Measurements from ENCODE around the gene SEC22A.

Gene SEC22A

DNA sequence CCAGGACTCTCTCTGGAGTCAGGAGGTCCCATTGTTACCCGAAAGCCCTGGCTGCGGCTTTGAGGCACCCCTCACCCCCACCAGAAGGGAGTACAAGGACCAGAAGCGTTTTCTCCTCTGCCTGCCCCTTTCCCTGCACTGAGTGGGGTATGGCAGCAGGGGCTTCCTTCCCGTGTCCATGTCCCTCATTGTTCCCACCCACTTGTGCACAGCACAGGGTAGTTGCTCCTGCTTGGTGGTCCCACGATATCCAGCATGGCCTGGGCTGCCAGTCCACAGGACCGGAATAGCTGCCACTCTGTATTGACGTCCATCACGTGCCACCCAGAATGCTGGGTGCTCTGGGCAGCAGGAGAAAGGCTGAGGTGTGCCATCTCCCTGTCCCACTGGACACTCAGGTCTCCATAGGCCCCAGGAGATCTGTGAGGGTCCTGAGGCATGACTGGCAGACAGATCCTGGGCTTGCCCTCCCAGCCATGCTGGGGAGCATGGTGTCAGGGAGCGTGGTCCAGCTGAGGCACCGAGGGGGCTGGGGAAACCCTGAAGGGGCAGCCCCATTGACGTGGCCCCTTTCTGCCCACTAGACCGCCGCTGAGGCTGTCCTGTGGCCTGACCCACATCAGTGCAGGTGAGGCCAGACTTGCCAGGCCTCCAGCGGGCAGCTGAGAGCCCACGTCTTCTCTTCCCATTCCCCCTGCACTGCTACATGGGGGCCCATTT is 45.3 kb upstream of the SEC22A start:
- no peak for DNase-seq (ENCODE audit: low read depth)
- no peak for TF ChIP-seq MYC (IDR thresholded peaks at IDR 0.05; ENCODE audit: low read depth, low read length)
- TF ChIP-seq MAX (IDR thresholded peaks at IDR 0.05; ENCODE audit: low read depth, low read length), result no peak
- TF ChIP-seq POLR2A (IDR thresholded peaks at IDR 0.05; ENCODE audit: extremely low read depth, insufficient read length), result no peak
- TF ChIP-seq, protein P1, sequence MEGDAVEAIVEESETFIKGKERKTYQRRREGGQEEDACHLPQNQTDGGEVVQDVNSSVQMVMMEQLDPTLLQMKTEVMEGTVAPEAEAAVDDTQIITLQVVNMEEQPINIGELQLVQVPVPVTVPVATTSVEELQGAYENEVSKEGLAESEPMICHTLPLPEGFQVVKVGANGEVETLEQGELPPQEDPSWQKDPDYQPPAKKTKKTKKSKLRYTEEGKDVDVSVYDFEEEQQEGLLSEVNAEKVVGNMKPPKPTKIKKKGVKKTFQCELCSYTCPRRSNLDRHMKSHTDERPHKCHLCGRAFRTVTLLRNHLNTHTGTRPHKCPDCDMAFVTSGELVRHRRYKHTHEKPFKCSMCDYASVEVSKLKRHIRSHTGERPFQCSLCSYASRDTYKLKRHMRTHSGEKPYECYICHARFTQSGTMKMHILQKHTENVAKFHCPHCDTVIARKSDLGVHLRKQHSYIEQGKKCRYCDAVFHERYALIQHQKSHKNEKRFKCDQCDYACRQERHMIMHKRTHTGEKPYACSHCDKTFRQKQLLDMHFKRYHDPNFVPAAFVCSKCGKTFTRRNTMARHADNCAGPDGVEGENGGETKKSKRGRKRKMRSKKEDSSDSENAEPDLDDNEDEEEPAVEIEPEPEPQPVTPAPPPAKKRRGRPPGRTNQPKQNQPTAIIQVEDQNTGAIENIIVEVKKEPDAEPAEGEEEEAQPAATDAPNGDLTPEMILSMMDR (IDR thresholded peaks at IDR 0.05; ENCODE audit: low read depth, low read length), result no peak
- no peak overlapping the region for H3K4me3 ChIP-seq (ENCODE audit: low read depth, low read length)

GRCh38 chr3:123157209-123157597 is 44.5 kb upstream of the SEC22A start:
- no peak overlapping the region for H3K4me3 ChIP-seq (ENCODE audit: low read depth, low read length)
- TF ChIP-seq MYC (IDR thresholded peaks at IDR 0.05; ENCODE audit: low read depth, low read length) (no peak), POLR2A (IDR thresholded peaks at IDR 0.05; ENCODE audit: extremely low read depth, insufficient read length) (no peak), MAX (IDR thresholded peaks at IDR 0.05; ENCODE audit: low read depth, low read length) (no peak)
- TF ChIP-seq, protein P1 (IDR thresholded peaks at IDR 0.05; ENCODE audit: low read depth, low read length), result no peak
- no peak for DNase-seq (ENCODE audit: low read depth)

- H3K4me3 ChIP-seq (ENCODE audit: low read depth, low read length), result no peak overlapping the region
- no peak for TF ChIP-seq MYC (IDR thresholded peaks at IDR 0.05; ENCODE audit: low read depth, low read length)
- TF ChIP-seq, protein P1 (IDR thresholded peaks at IDR 0.05; ENCODE audit: low read depth, low read length), result no peak
- no peak for TF ChIP-seq MAX (IDR thresholded peaks at IDR 0.05; ENCODE audit: low read depth, low read length)
- no peak for TF ChIP-seq POLR2A (IDR thresholded peaks at IDR 0.05; ENCODE audit: extremely low read depth, insufficient read length)
- no peak for DNase-seq (ENCODE audit: low read depth)
Observed at GRCh38 chr3:123157598-123158287, 44.0 kb upstream of the SEC22A start.

DNA sequence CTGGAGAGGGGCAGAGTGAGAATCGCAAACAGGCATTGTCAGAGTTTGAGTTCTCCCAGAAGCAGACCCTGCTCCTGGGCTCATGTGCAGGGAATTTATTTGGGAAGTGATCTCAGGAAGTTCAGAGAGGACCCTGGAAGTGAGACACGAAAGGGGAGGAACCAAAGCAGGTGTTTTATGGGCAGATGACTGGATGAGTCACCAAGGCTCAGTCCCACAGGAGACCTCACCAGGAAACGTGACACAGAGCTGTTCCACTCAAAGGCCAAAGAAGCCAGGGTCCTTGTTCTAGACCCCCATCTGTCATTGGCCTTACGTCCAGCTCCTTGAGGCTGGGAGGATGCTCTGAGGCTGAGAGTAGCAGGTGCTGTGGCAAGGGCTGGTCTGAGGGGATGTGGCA is 43.4 kb upstream of the SEC22A start:
- DNase-seq (ENCODE audit: low read depth), result no peak
- no peak overlapping the region for H3K4me3 ChIP-seq (ENCODE audit: low read depth, low read length)
- TF ChIP-seq, protein P1 (IDR thresholded peaks at IDR 0.05; ENCODE audit: low read depth, low read length), result no peak
- TF ChIP-seq MAX (IDR thresholded peaks at IDR 0.05; ENCODE audit: low read depth, low read length), result no peak

GRCh38 chr3:123158899-123159390 is 42.8 kb upstream of the SEC22A start:
- no peak for DNase-seq (ENCODE audit: low read depth)
- no peak for TF ChIP-seq MAX (IDR thresholded peaks at IDR 0.05; ENCODE audit: low read depth, low read length)
- no peak for TF ChIP-seq POLR2A (IDR thresholded peaks at IDR 0.05; ENCODE audit: extremely low read depth, insufficient read length)
- no peak for TF ChIP-seq MYC (IDR thresholded peaks at IDR 0.05; ENCODE audit: low read depth, low read length)
- TF ChIP-seq, protein P1 (IDR thresholded peaks at IDR 0.05; ENCODE audit: low read depth, low read length), result no peak
- no peak overlapping the region for H3K4me3 ChIP-seq (ENCODE audit: low read depth, low read length)
